Retinal pigment epithelial cell (primary cell): ENCODE data around the gene PPP2R5A.

Experiments used
- DNase-seq: peaks from one replicate; pipeline ENCODE4 v3.0.0-alpha.2; 2010; ENCODE audit warnings: low read depth
- H3K4me3 ChIP-seq: 2 replicates; pipeline ENCODE4 v1.5.1; 2011; ENCODE audit warnings: mild to moderate bottlenecking, low read length, control low read depth, moderate library complexity
- CTCF ChIP-seq: conservative IDR thresholded peaks from 2 replicates; pipeline ENCODE4 v1.5.1; 2011; ENCODE audit warnings: low read depth, low read length, control low read depth, inconsistent platforms

PPP2R5A gene

DNA sequence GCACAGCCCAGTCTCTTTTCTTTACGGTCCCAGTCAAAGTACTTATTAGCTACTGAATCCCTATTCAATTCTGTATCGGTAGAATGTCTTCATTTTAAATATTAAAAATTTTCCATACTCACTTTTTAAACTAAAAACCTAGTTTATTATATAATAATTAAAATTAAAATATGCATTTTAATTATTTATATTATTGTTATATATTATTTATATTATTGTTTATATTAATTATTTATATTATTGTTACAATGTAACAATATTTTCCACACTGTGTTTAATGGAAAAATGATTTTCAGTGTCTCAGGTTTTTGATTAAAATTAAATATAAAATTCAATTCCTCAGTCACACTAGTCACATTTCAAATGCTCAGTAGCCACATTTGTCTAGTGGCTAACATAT, 18.2 kb upstream of the PPP2R5A start:
- TF ChIP-seq CTCF = no peak
- H3K4me3 ChIP-seq = no peak overlapping the region
- DNase-seq = no peak

- no peak for DNase-seq
- no peak for TF ChIP-seq CTCF
- no peak overlapping the region for H3K4me3 ChIP-seq
Measured at GRCh38 chr1:212267460-212267859, 17.8 kb upstream of the PPP2R5A start.

DNA sequence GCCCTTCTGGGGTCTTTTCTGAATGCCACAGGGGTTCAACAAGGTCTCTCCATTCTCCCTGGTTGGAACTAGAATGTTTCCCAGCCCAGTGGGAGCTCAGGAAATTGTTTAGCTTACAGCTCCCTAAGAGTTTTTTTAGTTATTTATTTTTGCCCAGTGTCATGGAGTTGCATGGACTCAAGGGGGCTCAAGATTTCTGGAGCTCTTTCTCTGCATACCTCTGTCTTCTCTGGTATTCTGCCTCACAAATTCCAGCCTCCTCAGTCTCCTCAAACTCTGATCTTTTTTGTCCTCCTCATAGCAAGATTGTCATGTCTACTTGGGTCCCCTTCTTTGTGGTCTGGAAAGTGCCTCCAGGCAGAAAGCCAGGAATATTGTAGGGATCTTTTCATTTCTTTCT, 15.9 kb upstream of the PPP2R5A start:
- H3K4me3 ChIP-seq = no peak overlapping the region
- no peak for DNase-seq
- peak; percentile 26 for TF ChIP-seq CTCF

DNA sequence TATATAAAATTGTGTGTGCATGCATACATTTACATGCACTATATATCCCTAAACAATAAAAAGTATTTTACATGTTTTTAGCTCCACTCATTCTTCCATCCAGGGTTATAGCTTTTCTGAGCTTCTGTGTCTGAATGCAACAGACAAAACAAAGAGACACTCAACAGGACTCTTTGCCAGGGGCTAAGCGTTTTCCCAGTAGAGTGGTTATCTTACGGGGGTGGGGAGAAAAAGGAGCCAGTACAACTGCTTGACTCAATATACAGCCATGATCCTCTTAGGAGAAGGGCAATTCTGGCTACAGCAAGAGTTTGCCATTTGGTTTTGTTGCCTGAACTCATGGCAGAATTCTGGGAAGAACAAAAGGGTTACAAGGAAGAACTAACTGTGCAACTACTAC, 14.6 kb upstream of the PPP2R5A start:
- no peak overlapping the region for H3K4me3 ChIP-seq
- no peak for TF ChIP-seq CTCF
- DNase-seq = no peak

DNA sequence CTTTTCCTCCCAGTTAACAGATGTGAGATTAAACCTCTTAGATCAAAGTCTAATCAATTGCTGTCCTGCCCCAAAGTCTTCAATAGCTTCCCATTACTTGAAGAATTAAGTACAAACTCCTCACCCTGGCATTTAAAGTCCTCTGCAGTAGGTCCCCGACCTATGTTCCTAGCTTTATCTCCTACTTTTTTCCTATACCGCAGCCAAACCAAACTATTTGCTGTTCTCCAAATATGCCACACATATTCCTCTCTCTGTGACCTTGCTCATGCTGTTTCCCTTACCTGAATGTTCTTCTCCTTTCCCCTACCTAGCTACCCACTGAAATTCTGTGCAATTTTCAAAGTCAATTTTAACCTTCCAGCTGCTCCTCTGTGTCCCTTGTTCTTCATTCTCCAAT, 14.0 kb upstream of the PPP2R5A start:
- TF ChIP-seq CTCF = no peak
- no peak overlapping the region for H3K4me3 ChIP-seq
- DNase-seq = no peak

DNA sequence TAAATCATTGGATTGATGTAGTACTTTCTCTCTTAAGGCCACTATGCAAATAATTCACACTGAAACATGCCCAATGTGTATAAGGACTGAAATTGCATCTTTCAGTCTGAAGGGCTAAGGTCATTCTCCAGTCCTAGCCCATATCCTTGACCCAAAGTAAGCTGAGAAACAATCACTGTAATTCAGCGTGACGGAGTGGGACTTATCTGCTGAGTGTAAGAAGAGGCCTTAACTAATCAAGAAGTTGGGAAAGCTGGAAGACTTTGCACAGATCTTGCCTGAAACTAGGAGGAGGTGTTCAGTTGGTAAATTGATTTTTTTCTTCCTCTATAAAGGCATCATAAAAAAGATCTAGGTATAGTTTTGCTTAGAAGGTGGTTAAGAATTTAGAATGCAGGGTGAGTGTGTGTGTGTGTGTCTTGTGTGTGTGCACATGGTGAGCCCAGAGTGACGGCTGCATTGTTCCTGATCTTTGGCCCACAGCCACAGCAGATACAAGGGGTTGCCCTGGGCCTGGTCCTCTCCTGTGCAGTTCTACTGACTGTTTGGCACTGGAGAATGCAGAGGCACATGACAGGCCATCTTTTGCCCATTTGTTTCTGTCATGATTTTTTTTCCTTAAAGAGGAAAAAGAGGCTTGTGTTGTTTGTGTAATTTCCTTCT, 13.3 kb upstream of the PPP2R5A start:
- TF ChIP-seq CTCF = no peak
- no peak for DNase-seq
- H3K4me3 ChIP-seq = no peak overlapping the region

DNA sequence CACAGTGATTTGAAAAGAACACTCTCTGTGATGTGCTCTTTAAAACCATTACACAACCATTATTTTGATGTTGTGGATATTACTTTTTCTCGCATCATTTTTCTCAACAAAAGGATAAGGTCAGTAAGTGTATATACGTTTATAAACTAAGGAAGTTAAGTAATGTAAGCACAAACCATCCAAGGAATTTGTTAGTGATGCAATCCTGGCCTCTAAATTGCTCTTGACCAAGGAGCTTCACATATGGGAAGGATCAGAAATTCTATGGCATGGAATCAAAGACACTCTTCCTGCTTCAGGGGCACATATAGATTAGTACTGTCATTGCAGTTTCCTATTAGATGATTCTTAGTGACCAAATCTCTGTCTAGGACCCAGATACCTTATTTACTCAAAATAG, 3.6 kb upstream of the PPP2R5A start:
- no peak for TF ChIP-seq CTCF
- no peak for DNase-seq
- H3K4me3 ChIP-seq = no peak overlapping the region
